CD4-positive, alpha-beta T cell (primary cell): ENCODE results near the gene ZNF425. TPM values are rescaled to one million over a fixed set of nuclear protein-coding genes. Genes with fewer than 3 reads are reported as not detected.

ENCODE experiments used
- ATAC-seq: fragments of 200-7000 bp; cut with Tn5 transposase; one replicate; pipeline ENCODE4 v1.10.0; 2022; ENCODE audit warnings: mild to moderate bottlenecking; ENCODE audit not compliant: poor library complexity
- CTCF ChIA-PET: fragments of 350-600 bp; sonication (Branson Sonifier 250); formaldehyde crosslinking; loops from one replicate; lab custom pipeline; 2021; ENCODE audit warnings: antibody characterized with exemption, inconsistent platforms; lab: Charles Lee
- POLR2A ChIA-PET: fragments of 350-600 bp; sonication (Branson Sonifier 250); formaldehyde crosslinking; loops from one replicate; lab custom pipeline; 2021; ENCODE audit warnings: antibody characterized with exemption, inconsistent platforms; lab: Charles Lee
- DNase-seq, 14 experiments: peaks; one replicate each; pipeline ENCODE4 v3.0.0-alpha.2; 2013 to 2020; ENCODE audit warnings: mixed read lengths in 2 of 14
- H3K27ac ChIP-seq, 2 donors: one replicate each; pipeline versions ENCODE4 v1.5.1 to v1.7.0; 2013; ENCODE audit warnings: low read length in 2 of 2, low read depth in 1 of 2, mild to moderate bottlenecking in 1 of 2
- H3K27me3 ChIP-seq, 2 experiments: 1 replicate in 1 of 2; 2 replicates in 1 of 2; pipeline versions ENCODE4 v1.6.1 to v1.7.0; 2013; ENCODE audit warnings: low read length in 2 of 2, control low read depth in 1 of 2, mild to moderate bottlenecking in 1 of 2, moderate library complexity in 1 of 2; ENCODE audit not compliant: insufficient read depth in 2 of 2, control insufficient read depth in 1 of 2
- H3K36me3 ChIP-seq: one replicate; pipeline ENCODE4 v1.6.1; 2013; ENCODE audit warnings: low read length, control low read depth; ENCODE audit not compliant: insufficient read depth
- H3K4me1 ChIP-seq: one replicate; pipeline ENCODE4 v1.6.1; 2013; ENCODE audit warnings: low read length, control low read depth; ENCODE audit not compliant: insufficient read depth
- H3K4me3 ChIP-seq: one replicate; pipeline ENCODE4 v1.5.1; 2013; ENCODE audit warnings: mild to moderate bottlenecking, low read length, moderate library complexity
- H3K9me3 ChIP-seq, 2 experiments: 1 replicate in 1 of 2; 2 replicates in 1 of 2; pipeline versions ENCODE4 v1.6.1 to v1.7.0; 2013; ENCODE audit warnings: low read length in 2 of 2, mild to moderate bottlenecking in 2 of 2, control low read depth in 1 of 2, moderate library complexity in 1 of 2; ENCODE audit not compliant: control insufficient read depth in 1 of 2, insufficient read depth in 1 of 2
- H3K27ac Mint-ChIP-seq: one replicate; pipeline ENCODE4 v1.8.0; 2020; ENCODE audit warnings: mixed read lengths
- H3K27me3 Mint-ChIP-seq: one replicate; pipeline ENCODE4 v1.8.0; 2021; ENCODE audit warnings: mixed read lengths
- H3K36me3 Mint-ChIP-seq: one replicate; pipeline ENCODE4 v1.8.0; 2021; ENCODE audit warnings: low read depth, mixed read lengths
- H3K4me1 Mint-ChIP-seq: one replicate; pipeline ENCODE4 v1.8.0; 2021; ENCODE audit warnings: low read depth, mixed read lengths
- H3K4me3 Mint-ChIP-seq: one replicate; pipeline ENCODE4 v1.8.0; 2020; ENCODE audit warnings: mild to moderate bottlenecking, mixed read lengths
- H3K9me3 Mint-ChIP-seq: one replicate; pipeline ENCODE4 v1.8.0; 2020; ENCODE audit warnings: mixed read lengths
- intact Hi-C, 2 experiments: fragments of 100-400 bp; cut with DNase I in 1 of 2; cut with micrococcal nuclease in 1 of 2; formaldehyde crosslinking; loops; one replicate each; pipeline versions ENCODE4 v1.15.1 to v1.9.0; 2023 to 2025; cut with DNase I, micrococcal nuclease
- total RNA-seq, 174 experiments: library from RNA in 2 of 174; stranded (reverse) in 2 of 174; gene quantifications; one replicate each; pipeline ENCODE4 v1.2.3 and lab custom pipeline; 2021 to 2026
- TF ChIP-seq, protein P1 (sequence below): fragments of 200-600 bp; IDR thresholded peaks from one replicate; pipeline ENCODE4 v1.8.0; 2022; ENCODE audit warnings: antibody characterized with exemption, mild to moderate bottlenecking

Gene ZNF425
- total RNA-seq, 2 experiments from 2014 or later: 0.22 to 0.39 TPM

DNA sequence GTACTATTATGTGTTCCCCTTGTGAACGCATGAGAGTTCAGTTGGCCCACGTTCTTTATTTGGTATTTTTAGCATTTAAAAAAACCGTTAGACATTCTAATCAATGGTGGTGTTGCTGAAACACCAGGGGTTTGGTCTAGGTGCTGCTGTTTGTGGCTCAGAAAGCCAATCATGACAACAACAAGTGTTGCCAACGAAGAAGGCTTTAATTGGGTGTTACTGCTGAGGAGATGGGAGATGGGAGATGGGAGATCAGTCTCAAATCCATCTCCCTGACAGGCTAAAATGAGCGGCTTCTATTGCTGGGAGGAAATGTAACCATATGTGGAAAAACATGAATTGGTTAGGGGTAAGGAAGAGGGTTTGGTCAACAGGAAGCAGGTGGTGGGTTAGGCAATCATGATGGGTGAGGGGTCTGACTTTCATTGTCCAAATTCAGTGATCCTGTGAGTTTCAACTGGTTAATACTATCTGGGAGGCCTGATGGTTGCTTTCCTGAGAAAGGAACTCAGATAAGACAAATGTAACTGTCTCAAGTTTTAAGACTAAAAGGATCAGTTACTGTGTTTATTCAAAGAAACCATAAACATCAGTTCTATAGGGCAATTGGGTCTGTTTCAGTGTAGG lies 4.6 kb upstream of the ZNF425 start:
- CTCF ChIA-PET: no interaction called here
- H3K27me3 Mint-ChIP-seq: no peaks in the 10 kb centered on the region
- peaks cover 13% of the 10 kb centered on the region for H3K4me1 Mint-ChIP-seq
- intact Hi-C loops: no loop called here
- peak overlapping the region; percentile 34 for H3K4me3 Mint-ChIP-seq
- DNase-seq (no peak), ATAC-seq (no peak)
- H3K4me3 ChIP-seq: no peak overlapping the region
- H3K36me3 ChIP-seq: peaks cover 12% of the 10 kb centered on the region
- no peaks in the 10 kb centered on the region for H3K27me3 ChIP-seq
- H3K9me3 ChIP-seq: peaks cover 5 to 14% of the 10 kb centered on the region in 2 experiments
- H3K4me1 ChIP-seq: peaks cover 7% of the 10 kb centered on the region
- peaks cover 53% of the 10 kb centered on the region for H3K36me3 Mint-ChIP-seq
- no peak overlapping the region for H3K27ac Mint-ChIP-seq
- TF ChIP-seq, protein P1, sequence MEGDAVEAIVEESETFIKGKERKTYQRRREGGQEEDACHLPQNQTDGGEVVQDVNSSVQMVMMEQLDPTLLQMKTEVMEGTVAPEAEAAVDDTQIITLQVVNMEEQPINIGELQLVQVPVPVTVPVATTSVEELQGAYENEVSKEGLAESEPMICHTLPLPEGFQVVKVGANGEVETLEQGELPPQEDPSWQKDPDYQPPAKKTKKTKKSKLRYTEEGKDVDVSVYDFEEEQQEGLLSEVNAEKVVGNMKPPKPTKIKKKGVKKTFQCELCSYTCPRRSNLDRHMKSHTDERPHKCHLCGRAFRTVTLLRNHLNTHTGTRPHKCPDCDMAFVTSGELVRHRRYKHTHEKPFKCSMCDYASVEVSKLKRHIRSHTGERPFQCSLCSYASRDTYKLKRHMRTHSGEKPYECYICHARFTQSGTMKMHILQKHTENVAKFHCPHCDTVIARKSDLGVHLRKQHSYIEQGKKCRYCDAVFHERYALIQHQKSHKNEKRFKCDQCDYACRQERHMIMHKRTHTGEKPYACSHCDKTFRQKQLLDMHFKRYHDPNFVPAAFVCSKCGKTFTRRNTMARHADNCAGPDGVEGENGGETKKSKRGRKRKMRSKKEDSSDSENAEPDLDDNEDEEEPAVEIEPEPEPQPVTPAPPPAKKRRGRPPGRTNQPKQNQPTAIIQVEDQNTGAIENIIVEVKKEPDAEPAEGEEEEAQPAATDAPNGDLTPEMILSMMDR: no peak
- no peak overlapping the region for H3K27ac ChIP-seq
- POLR2A ChIA-PET: no interaction called here
- H3K9me3 Mint-ChIP-seq: peaks cover 6% of the 10 kb centered on the region

DNA sequence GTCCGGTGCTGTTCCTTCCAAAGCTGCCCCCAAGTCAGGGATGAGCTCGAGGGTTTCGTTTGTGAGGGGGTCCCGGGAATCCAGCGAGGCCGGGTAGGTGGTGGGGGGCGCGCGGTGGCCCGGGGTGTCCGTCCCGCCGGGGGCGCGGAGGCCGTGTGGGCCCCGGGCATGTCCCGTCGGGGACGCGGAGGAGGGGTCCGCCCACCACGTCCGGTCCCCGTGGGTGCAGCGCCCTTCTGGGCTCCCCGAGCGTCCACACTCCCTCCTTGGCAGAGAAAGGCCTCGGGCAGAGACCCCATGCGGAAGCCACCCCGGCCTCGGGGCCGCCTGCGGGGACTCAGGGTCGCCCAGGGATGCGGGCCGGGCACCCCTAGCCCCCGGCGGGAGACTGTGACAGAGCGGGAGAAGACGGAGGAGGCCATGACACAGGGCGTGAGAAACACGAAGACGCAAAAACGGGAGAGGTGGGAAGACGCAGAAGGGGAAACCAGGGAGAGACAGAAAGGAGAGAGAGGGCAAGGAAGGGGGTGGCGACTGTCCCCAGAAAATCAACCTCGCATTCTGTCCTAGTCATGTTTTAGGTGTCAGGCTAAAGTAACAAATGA lies 640 bp upstream of the ZNF425 start:
- H3K4me1 ChIP-seq: peaks cover 12% of the 10 kb centered on the region
- CTCF ChIA-PET: interaction anchor here (1.4 to 6.1 kb wide), 5 partner anchors 19 to 135 kb away, joined by 3 to 67 read pairs (median 8); partner anchors contain the start of genes PDIA4, ZNF398 and ZNF783

More for the DNA sequence above, 640 bp upstream of the ZNF425 start:
- Histone ChIP-seq H3K4me3 (peak overlapping the region; percentile 100), H3K27ac (peak overlapping the region; percentile 79 to 80), H3K27me3 (no peaks in the 10 kb centered on the region), H3K36me3 (peaks cover 12% of the 10 kb centered on the region), H3K9me3 (peaks cover 5 to 14% of the 10 kb centered on the region in 2 experiments)
- no peaks in the 10 kb centered on the region for H3K27me3 Mint-ChIP-seq
- POLR2A ChIA-PET: interaction anchor here (0.7 to 4.4 kb wide), 9 partner anchors 17 to 334 kb away, joined by 3 to 108 read pairs (median 8); partner anchors contain the start of genes PDIA4, ZNF282, ZNF398 and ZNF777
- peaks cover 24% of the 10 kb centered on the region for H3K4me1 Mint-ChIP-seq
- DNase-seq (peak in 13 of 14 experiments; percentile 21 to 71 (median 45)), ATAC-seq (peak; percentile 30)
- H3K4me3 Mint-ChIP-seq: peak overlapping the region; percentile 100
- H3K27ac Mint-ChIP-seq: peak overlapping the region; percentile 96
- TF ChIP-seq, protein P1: no peak
- peaks cover 50% of the 10 kb centered on the region for H3K36me3 Mint-ChIP-seq
- intact Hi-C loops: loop anchor here (1.0 to 10.0 kb wide), 7 partner anchors 21 to 432 kb away; partner anchors contain the start of genes ZNF398 (in 2 of the 2), CUL1 (in 1 of the 2), EZH2 (in 1 of the 2) and ZNF212 (in 1 of the 2)
- peaks cover 6% of the 10 kb centered on the region for H3K9me3 Mint-ChIP-seq
